MM.1S (cell line): ENCODE measurements around the gene TMPRSS7.

Experiments used
- DNase-seq: peaks from one replicate; pipeline ENCODE4 v3.0.0-alpha.2; 2015
- H2AFZ ChIP-seq: fragments of 300-600 bp; sonication (generic); 2 replicates; pipeline ENCODE4 v1.6.0; 2016; ENCODE audit warnings: antibody characterized with exemption, low read length
- H3F3A ChIP-seq: fragments of 300-600 bp; sonication (generic); 2 replicates; pipeline ENCODE4 v1.6.1; 2016; ENCODE audit warnings: mild to moderate bottlenecking, antibody characterized with exemption, low read length, moderate library complexity, mixed read lengths; ENCODE audit not compliant: insufficient read depth
- H3K27ac ChIP-seq: fragments of 300-600 bp; sonication (generic); 2 replicates; pipeline ENCODE4 v1.5.1; 2016; ENCODE audit warnings: mild to moderate bottlenecking, low read length
- H3K27me3 ChIP-seq: fragments of 300-600 bp; sonication (generic); replicated peaks from 2 replicates; pipeline ENCODE4 v1.6.0; 2016; ENCODE audit warnings: low read length; ENCODE audit not compliant: insufficient read depth
- H3K36me3 ChIP-seq: fragments of 300-600 bp; sonication (generic); replicated peaks from 2 replicates; pipeline ENCODE4 v1.6.1; 2016; ENCODE audit warnings: mild to moderate bottlenecking, low read length, mixed read lengths; ENCODE audit not compliant: insufficient read depth
- H3K4me1 ChIP-seq: fragments of 300-600 bp; sonication (generic); 2 replicates; pipeline ENCODE4 v1.6.1; 2016; ENCODE audit warnings: low read length, mixed read lengths
- H3K4me2 ChIP-seq: fragments of 300-600 bp; sonication (generic); 2 replicates; pipeline ENCODE4 v1.6.0; 2016; ENCODE audit warnings: low read depth, low read length
- H3K4me3 ChIP-seq: fragments of 300-600 bp; sonication (generic); 2 replicates; pipeline ENCODE4 v1.5.1; 2016; ENCODE audit warnings: low read length, mixed read lengths
- H3K79me2 ChIP-seq: fragments of 300-600 bp; sonication (generic); 2 replicates; pipeline ENCODE4 v1.6.1; 2016; ENCODE audit warnings: mixed run types, low read length, mixed read lengths
- H3K9ac ChIP-seq: fragments of 300-600 bp; sonication (generic); 2 replicates; pipeline ENCODE4 v1.6.1; 2016; ENCODE audit warnings: low read length, mixed read lengths
- H3K9me2 ChIP-seq: fragments of 300-600 bp; sonication (generic); replicated peaks from 2 replicates; pipeline ENCODE4 v1.6.1; 2016; ENCODE audit warnings: mild to moderate bottlenecking, low read length, mixed read lengths; ENCODE audit not compliant: insufficient read depth
- H3K9me3 ChIP-seq: fragments of 300-600 bp; sonication (generic); replicated peaks from 2 replicates; pipeline ENCODE4 v1.6.1; 2016; ENCODE audit warnings: mild to moderate bottlenecking, low read length, mixed read lengths; ENCODE audit not compliant: insufficient read depth
- H4K20me1 ChIP-seq: fragments of 300-600 bp; sonication (generic); 2 replicates; pipeline ENCODE4 v1.6.1; 2016; ENCODE audit warnings: mild to moderate bottlenecking, low read length, moderate library complexity, mixed read lengths; ENCODE audit not compliant: insufficient read depth
- EZH2 ChIP-seq: fragments of 300-600 bp; sonication (generic); optimal IDR thresholded peaks from 2 replicates; pipeline ENCODE3; 2017; ENCODE audit warnings: low read depth, mild to moderate bottlenecking, antibody characterized with exemption, low read length, mixed read lengths
- EZH2phosphoT487 ChIP-seq: fragments of 300-600 bp; sonication (generic); IDR thresholded peaks from 2 replicates; pipeline ENCODE4 v1.6.1; 2018; ENCODE audit warnings: antibody characterized with exemption, low read length
- TF ChIP-seq, protein P1 (sequence below): fragments of 300-600 bp; sonication (generic); IDR thresholded peaks from 2 replicates; pipeline ENCODE4 v1.5.1; 2016; ENCODE audit warnings: antibody characterized with exemption, low read length, mixed read lengths

TMPRSS7 gene

DNA sequence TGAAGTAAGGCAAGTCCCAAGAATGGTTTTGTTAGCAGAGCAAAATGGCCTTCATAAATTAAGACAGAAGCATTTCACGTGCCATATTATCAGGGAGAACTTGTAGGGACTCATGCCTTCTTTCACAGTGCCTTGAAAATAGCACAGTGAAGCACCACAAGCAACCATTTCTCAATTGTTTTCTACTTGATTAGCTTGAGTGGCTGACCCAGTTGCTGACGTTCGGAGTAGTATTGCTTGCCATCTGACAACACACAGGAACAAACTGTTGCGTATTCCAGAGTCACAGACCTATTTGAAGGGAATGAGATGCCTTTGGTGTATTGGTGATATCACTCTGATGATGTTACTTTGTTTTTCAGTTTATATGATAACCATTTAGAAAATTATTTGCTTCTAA is 48.7 kb downstream of the TMPRSS7 start:
- Histone ChIP-seq H3K36me3 (no peaks in the 10 kb centered on the region), H3K4me2 (no peak overlapping the region), H2AFZ (no peak overlapping the region), H3K4me1 (peaks cover 18% of the 10 kb centered on the region), H3K4me3 (no peak overlapping the region), H3K9ac (no peak overlapping the region), H3K9me2 (no peaks in the 10 kb centered on the region), H3K9me3 (no peaks in the 10 kb centered on the region), H3K27ac (no peak overlapping the region), H3F3A (peaks cover 5% of the 10 kb centered on the region; the same call in 1 of the 2 replicates), H3K27me3 (no peaks in the 10 kb centered on the region; the same call in 1 of the 2 replicates), H4K20me1 (no peaks in the 10 kb centered on the region), H3K79me2 (peaks cover 18% of the 10 kb centered on the region)
- TF ChIP-seq EZH2phosphoT487 (no peak), EZH2 (no peak)
- TF ChIP-seq, protein P1, sequence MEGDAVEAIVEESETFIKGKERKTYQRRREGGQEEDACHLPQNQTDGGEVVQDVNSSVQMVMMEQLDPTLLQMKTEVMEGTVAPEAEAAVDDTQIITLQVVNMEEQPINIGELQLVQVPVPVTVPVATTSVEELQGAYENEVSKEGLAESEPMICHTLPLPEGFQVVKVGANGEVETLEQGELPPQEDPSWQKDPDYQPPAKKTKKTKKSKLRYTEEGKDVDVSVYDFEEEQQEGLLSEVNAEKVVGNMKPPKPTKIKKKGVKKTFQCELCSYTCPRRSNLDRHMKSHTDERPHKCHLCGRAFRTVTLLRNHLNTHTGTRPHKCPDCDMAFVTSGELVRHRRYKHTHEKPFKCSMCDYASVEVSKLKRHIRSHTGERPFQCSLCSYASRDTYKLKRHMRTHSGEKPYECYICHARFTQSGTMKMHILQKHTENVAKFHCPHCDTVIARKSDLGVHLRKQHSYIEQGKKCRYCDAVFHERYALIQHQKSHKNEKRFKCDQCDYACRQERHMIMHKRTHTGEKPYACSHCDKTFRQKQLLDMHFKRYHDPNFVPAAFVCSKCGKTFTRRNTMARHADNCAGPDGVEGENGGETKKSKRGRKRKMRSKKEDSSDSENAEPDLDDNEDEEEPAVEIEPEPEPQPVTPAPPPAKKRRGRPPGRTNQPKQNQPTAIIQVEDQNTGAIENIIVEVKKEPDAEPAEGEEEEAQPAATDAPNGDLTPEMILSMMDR: no peak
- DNase-seq: no peak

DNA sequence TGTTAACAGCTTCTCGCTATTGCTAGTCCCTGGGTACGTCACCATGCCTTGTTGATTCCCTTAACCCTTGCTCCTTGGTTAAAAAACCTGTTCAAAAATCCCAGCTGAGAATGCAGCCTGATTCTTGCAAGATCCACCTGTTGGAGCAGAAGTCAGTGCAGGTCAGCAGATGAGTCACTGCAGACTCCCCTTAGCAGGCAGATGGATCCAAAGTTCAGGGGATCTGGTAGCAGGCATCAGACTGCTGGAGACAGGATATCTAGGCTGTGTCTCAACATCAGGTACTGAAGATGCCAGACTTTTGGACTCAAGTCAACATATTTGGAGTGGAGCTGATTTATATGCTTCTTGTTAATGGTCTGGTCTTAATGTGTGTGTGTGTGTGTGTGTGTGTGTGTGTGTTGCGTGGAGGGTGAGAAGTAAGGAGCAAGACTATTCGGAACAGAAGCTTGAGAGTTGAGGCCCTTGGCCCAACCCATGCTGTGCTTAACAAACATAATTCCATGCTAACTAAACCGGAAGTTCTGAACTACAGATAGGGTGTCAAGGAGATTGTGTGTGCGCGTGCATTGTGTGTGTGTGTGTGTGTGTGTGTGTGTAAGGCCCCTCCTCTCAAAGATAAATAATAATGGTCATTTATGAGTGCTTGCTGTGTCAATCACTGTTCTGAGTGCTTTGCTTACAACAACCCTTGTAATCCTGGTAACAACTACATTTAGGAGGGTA is 50.6 kb downstream of the TMPRSS7 start:
- H3K27me3 ChIP-seq: no peaks in the 10 kb centered on the region; the same call in 1 of the 2 replicates
- peak overlapping the region; percentile 93; the same call in 1 of the 2 replicates for H3K4me2 ChIP-seq
- no peak for DNase-seq
- H3K36me3 ChIP-seq: no peaks in the 10 kb centered on the region
- no peaks in the 10 kb centered on the region for H3K9me3 ChIP-seq
- TF ChIP-seq EZH2phosphoT487: no peak
- TF ChIP-seq, protein P1: no peak
- no peak for TF ChIP-seq EZH2
- H3K4me1 ChIP-seq: peaks cover 25% of the 10 kb centered on the region
- H3K9me2 ChIP-seq: no peaks in the 10 kb centered on the region
- H2AFZ ChIP-seq: no peak overlapping the region
- no peaks in the 10 kb centered on the region for H4K20me1 ChIP-seq
- H3K9ac ChIP-seq: no peak overlapping the region
- peaks cover 30% of the 10 kb centered on the region for H3K79me2 ChIP-seq
- no peak overlapping the region for H3K27ac ChIP-seq
- no peak overlapping the region for H3K4me3 ChIP-seq
- peaks cover 22% of the 10 kb centered on the region for H3F3A ChIP-seq

DNA sequence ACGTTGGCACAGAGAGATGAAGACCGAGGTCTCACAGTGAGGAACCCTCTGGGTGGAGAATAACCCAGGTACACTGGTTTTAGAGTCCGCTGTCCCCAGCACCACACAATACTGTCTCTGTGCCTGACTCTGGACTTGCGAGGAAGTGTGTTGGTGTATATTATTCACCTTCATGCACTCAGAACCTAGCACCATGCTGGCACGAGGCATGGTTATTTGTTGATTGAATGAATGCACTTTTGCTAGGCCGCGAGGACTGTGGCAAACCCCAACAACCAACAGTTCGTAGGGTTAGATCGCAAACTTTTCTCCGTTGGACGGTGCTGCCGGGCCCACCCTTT is 51.2 kb downstream of the TMPRSS7 start:
- H3K9ac ChIP-seq: peak overlapping the region; percentile 66
- DNase-seq: no peak

More for the DNA sequence above, 51.2 kb downstream of the TMPRSS7 start:
- Histone ChIP-seq H3K9me3 (no peaks in the 10 kb centered on the region), H3K36me3 (no peaks in the 10 kb centered on the region), H3K79me2 (peaks cover 30% of the 10 kb centered on the region), H3F3A (peaks cover 28% of the 10 kb centered on the region), H3K27ac (no peak overlapping the region; the same call in 1 of the 2 replicates), H3K4me1 (peaks cover 27% of the 10 kb centered on the region), H3K9me2 (no peaks in the 10 kb centered on the region), H3K4me3 (peak overlapping the region; percentile 69), H4K20me1 (no peaks in the 10 kb centered on the region), H3K4me2 (peak overlapping the region; percentile 93), H3K27me3 (no peaks in the 10 kb centered on the region; the same call in 1 of the 2 replicates), H2AFZ (peak overlapping the region; percentile 77)
- TF ChIP-seq EZH2: no peak
- no peak for TF ChIP-seq EZH2phosphoT487
- TF ChIP-seq, protein P1: no peak
